ENCODE data around the gene TLE3.

GRCh38 chr15:70118599-70118998 lies 20.9 kb upstream of the TLE3 start:
- TF ChIP-seq CTCF (IDR thresholded peaks at IDR 0.05; ENCODE audit: poor library complexity) (no peak), EZH2 (IDR thresholded peaks at IDR 0.05; ENCODE audit: borderline replicate concordance) (no peak)

Data from hepatocyte (in vitro differentiated cells).